Neural progenitor cell (in vitro differentiated cells): ENCODE data around the gene RAB3IL1.

Experiments used
- EZH2 ChIP-seq: fragments of 200-600 bp; sonication (generic); IDR thresholded peaks from 2 replicates; pipeline ENCODE4 v1.6.1; 2017; ENCODE audit warnings: antibody characterized with exemption, mild to moderate bottlenecking, moderate library complexity
- EZH2phosphoT487 ChIP-seq: fragments of 200-600 bp; sonication (generic); IDR thresholded peaks from 2 replicates; pipeline ENCODE4 v1.6.1; 2017; ENCODE audit warnings: antibody characterized with exemption

GRCh38 chr11:61959114-61959513 is 41.7 kb upstream of the RAB3IL1 start:
- no peak for TF ChIP-seq EZH2
- no peak for TF ChIP-seq EZH2phosphoT487
